NOMO-1 (cell line): ENCODE results near the gene SNTB2.
A peak's percentile ranks its signal among the peaks of the same experiment; 100 is the strongest.

Experiments
- DNase-seq, 2 experiments: peaks; one replicate each; lab custom pipeline; 2025; ENCODE audit not compliant: unreplicated experiment in 2 of 2; lab: John Stamatoyannopoulos, UW

Gene SNTB2

GRCh38 chr16:69179328-69180010 is 7.5 kb upstream of the SNTB2 start:
- peak in 1 of 2 experiments; percentile 44 for DNase-seq

GRCh38 chr16:69180011-69180338 is 7.0 kb upstream of the SNTB2 start:
- DNase-seq = no peak

GRCh38 chr16:69182730-69183416 is 4.1 kb upstream of the SNTB2 start:
- DNase-seq = no peak

GRCh38 chr16:69187446-69188235 is 677 bp downstream of the SNTB2 start:
- peak in 1 of 2 experiments; percentile 40 for DNase-seq

GRCh38 chr16:69188236-69188549 is 1.2 kb downstream of the SNTB2 start:
- peak in 1 of 2 experiments; percentile 19 for DNase-seq

- no peak for DNase-seq
Observed at GRCh38 chr16:69188716-69189115, 1.8 kb downstream of the SNTB2 start.

GRCh38 chr16:69190046-69190588 is 3.2 kb downstream of the SNTB2 start:
- no peak for DNase-seq

GRCh38 chr16:69190598-69190997 is 3.6 kb downstream of the SNTB2 start:
- peak; percentile 86 to 89 for DNase-seq

- DNase-seq = no peak
Observed at GRCh38 chr16:69191136-69191535, 4.2 kb downstream of the SNTB2 start.

GRCh38 chr16:69193855-69194254 is 6.9 kb downstream of the SNTB2 start:
- DNase-seq = no peak

- no peak for DNase-seq
Observed at GRCh38 chr16:69194488-69194887, 7.5 kb downstream of the SNTB2 start.

GRCh38 chr16:69195369-69196029 is 8.5 kb downstream of the SNTB2 start:
- no peak for DNase-seq

- DNase-seq = no peak
Observed at GRCh38 chr16:69197573-69197972, 10.6 kb downstream of the SNTB2 start.

GRCh38 chr16:69199382-69199781 is 12.4 kb downstream of the SNTB2 start:
- DNase-seq = peak; percentile 59 to 63

GRCh38 chr16:69201291-69201690 is 14.3 kb downstream of the SNTB2 start:
- no peak for DNase-seq

- no peak for DNase-seq
Observed at GRCh38 chr16:69201787-69202186, 14.8 kb downstream of the SNTB2 start.

GRCh38 chr16:69204172-69204571 is 17.2 kb downstream of the SNTB2 start:
- DNase-seq = peak in 1 of 2 experiments; percentile 39

- DNase-seq = no peak
Observed at GRCh38 chr16:69209735-69210134, 22.8 kb downstream of the SNTB2 start.

GRCh38 chr16:69217433-69217832 is 30.5 kb downstream of the SNTB2 start:
- DNase-seq = no peak

GRCh38 chr16:69219279-69219678 is 32.3 kb downstream of the SNTB2 start:
- no peak for DNase-seq

- DNase-seq = no peak
Observed at GRCh38 chr16:69223882-69224281, 36.9 kb downstream of the SNTB2 start.
